Lower leg skin (tissue), 3 donors: ENCODE data around the gene CCSER1.
"Not testable (repeated sequence)": the region's sequence is repeated elsewhere in the genome, so short reads cannot be mapped to it uniquely, and the experiment has no call there.

ENCODE experiments used
- POLR2A ChIP-seq, 2 donors: fragments of 450-650 bp; IDR thresholded peaks; one replicate each; pipeline ENCODE4 v1.6.1; 2016 to 2017; ENCODE audit warnings: antibody characterized with exemption in 2 of 2, mild to moderate bottlenecking in 1 of 2, moderate library complexity in 1 of 2
- TF ChIP-seq, protein P1 (sequence below), 3 donors: fragments of 450-650 bp; IDR thresholded peaks; one replicate each; pipeline ENCODE4 v1.5.1; 2016; ENCODE audit warnings: antibody characterized with exemption in 3 of 3, mild to moderate bottlenecking in 3 of 3, moderate library complexity in 2 of 3

DNA sequence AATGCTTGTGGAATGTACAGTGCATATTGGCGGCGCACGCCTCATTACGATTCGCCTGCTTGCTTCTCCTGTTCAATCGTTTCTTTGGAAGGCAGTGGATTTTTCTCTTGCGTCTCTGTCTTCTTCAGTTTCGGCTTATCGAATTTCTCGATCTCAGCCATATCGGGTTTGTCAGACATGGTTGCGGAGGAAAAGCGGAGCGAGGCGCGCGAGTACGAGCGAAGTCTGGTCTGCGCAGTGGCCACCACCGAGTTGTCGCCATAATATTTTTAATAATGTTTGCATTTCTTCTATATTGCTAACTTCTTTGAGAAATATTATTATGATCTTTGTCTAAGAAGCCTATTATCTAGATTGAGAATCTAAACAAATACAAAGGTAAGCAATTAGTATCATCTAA lies 711.7 kb downstream of the CCSER1 start:
- TF ChIP-seq, protein P1, sequence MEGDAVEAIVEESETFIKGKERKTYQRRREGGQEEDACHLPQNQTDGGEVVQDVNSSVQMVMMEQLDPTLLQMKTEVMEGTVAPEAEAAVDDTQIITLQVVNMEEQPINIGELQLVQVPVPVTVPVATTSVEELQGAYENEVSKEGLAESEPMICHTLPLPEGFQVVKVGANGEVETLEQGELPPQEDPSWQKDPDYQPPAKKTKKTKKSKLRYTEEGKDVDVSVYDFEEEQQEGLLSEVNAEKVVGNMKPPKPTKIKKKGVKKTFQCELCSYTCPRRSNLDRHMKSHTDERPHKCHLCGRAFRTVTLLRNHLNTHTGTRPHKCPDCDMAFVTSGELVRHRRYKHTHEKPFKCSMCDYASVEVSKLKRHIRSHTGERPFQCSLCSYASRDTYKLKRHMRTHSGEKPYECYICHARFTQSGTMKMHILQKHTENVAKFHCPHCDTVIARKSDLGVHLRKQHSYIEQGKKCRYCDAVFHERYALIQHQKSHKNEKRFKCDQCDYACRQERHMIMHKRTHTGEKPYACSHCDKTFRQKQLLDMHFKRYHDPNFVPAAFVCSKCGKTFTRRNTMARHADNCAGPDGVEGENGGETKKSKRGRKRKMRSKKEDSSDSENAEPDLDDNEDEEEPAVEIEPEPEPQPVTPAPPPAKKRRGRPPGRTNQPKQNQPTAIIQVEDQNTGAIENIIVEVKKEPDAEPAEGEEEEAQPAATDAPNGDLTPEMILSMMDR (IDR thresholded peaks at IDR 0.05), result not testable (repeated sequence)
- TF ChIP-seq POLR2A (IDR thresholded peaks at IDR 0.05), result not testable (repeated sequence)
